ENCODE results near the gene COMMD3. TPM values are rescaled to one million over a fixed set of nuclear protein-coding genes. Genes with fewer than 3 reads are reported as not detected.

The COMMD3 gene
- total and polyA plus RNA-seq, 2 of the 8 experiments (the other 6 are each of a cell fraction or from before 2014, with no cell fraction given): 2.3 to 2.7 TPM

DNA sequence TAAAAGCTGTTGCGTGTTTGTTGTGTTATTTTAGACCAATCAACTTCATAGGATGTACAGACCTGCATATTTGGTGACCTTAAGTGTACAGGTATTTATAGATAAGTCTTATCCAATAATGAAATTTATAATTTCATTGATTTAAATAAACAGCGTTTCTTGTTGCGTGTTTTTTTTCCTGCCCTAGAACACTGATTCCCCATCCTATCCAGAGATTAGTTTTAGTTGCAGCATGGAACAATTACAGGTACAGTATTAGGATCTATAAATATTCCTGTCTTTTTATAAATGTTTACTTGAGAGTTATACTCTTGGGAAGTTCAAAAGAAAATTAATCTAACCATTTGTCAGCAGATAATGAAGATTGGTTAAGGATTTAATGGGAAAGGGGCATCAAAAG, 2.6 kb downstream of the COMMD3 start:
- DNase-seq (ENCODE audit: low read depth in 1 of 2, low spot score in 2 of 2) (no peak), FAIRE-seq (no peak)
- no peak overlapping the region for H4K8ac ChIP-seq (ENCODE audit: extremely low read depth, insufficient read depth, low read length)
- ChIA-PET POLR2A (ENCODE audit: partially characterized antibody) (interaction anchor here (0.6 kb wide), 1 partner anchor 861 kb away, joined by 3 read pairs; no protein-coding TSS in a partner anchor), CTCF (ENCODE audit: partially characterized antibody) (no interaction called here)
- no peak overlapping the region for H4K5ac ChIP-seq (ENCODE audit: insufficient read length, low read depth, low read length)
- 7% methylated on average over 3 of the region's 3 CpGs; no CpG with 5 or more reads in 1 of the 2 experiments for WGBS, 2 experiments (ENCODE audit: extremely low coverage in 1 of 2, insufficient coverage in 1 of 2, insufficient read length in 1 of 2, insufficient replicate concordance in 2 of 2, low coverage in 1 of 2, low lambda C conversion rate in 2 of 2, missing lambda C conversion rate in 1 of 2)
- no peak overlapping the region for H2AK5ac ChIP-seq (ENCODE audit: low read depth, low read length)
- peaks cover 0 to 9% of the 10 kb centered on the region in 2 experiments for H4K20me1 ChIP-seq (replicated peaks in 1 of 2; ENCODE audit: control insufficient read depth in 1 of 2, insufficient read depth in 2 of 2, low read length in 2 of 2)
- H4K91ac ChIP-seq (replicated peaks; ENCODE audit: insufficient read length, low read length): no peak overlapping the region
- no peak overlapping the region for H3K14ac ChIP-seq (ENCODE audit: insufficient read length)
- H2BK20ac ChIP-seq (ENCODE audit: low read length): no peak overlapping the region
- no peak overlapping the region for H3K4ac ChIP-seq (replicated peaks; ENCODE audit: insufficient read length, low read depth, low read length)
- H3K56ac ChIP-seq (replicated peaks; ENCODE audit: insufficient read length, low read depth, low read length): no peak overlapping the region
- no peak overlapping the region for H2BK15ac ChIP-seq (ENCODE audit: low read length)
- H3K18ac ChIP-seq (ENCODE audit: extremely low read depth, low read length): no peak overlapping the region
- H3K27me3 ChIP-seq (replicated peaks in 1 of 4; ENCODE audit: control insufficient read depth in 3 of 4, extremely low read depth in 1 of 4, insufficient read depth in 3 of 4, low read length in 3 of 4): peaks cover 30 to 75% (median 51%) of the 10 kb centered on the region in 4 experiments
- no peak overlapping the region for H2AFZ ChIP-seq (ENCODE audit: low read length)
- peaks cover 9% of the 10 kb centered on the region for H3K23me2 ChIP-seq (ENCODE audit: low read depth, low read length)
- H3K36me3 ChIP-seq (ENCODE audit: control insufficient read depth in 2 of 4, insufficient read depth in 4 of 4, low read length in 3 of 4): no peaks in the 10 kb centered on the region
- H2BK12ac ChIP-seq (ENCODE audit: low read depth, low read length): no peak overlapping the region
- no peaks in the 10 kb centered on the region for H3K79me1 ChIP-seq (ENCODE audit: low read depth, low read length)
- peaks cover 3 to 8% (median 4%) of the 10 kb centered on the region in 4 experiments; a peak in 5 of 7 replicates for H3K4me1 ChIP-seq (replicated peaks in 1 of 4; ENCODE audit: control insufficient read depth in 3 of 4, insufficient read depth in 4 of 4, low read length in 3 of 4)
- H2BK5ac ChIP-seq (ENCODE audit: low read depth, low read length): no peak overlapping the region
- H3K9ac ChIP-seq (replicated peaks in 1 of 4; ENCODE audit: extremely low read depth in 1 of 4, low read depth in 3 of 4, low read length in 3 of 4): no peak overlapping the region
- H3K79me2 ChIP-seq (ENCODE audit: control insufficient read depth in 1 of 2, insufficient read depth in 2 of 2, low read length in 2 of 2): no peaks in the 10 kb centered on the region
- no peak overlapping the region for H3K23ac ChIP-seq (ENCODE audit: insufficient read length)
- H3K4me2 ChIP-seq (ENCODE audit: insufficient read depth in 1 of 2, low read depth in 2 of 2, low read length in 2 of 2): no peak overlapping the region
- no peak overlapping the region for H3K4me3 ChIP-seq (ENCODE audit: extremely low read depth in 1 of 4, insufficient read depth in 2 of 4, low read depth in 3 of 4, low read length in 4 of 4)
- no peaks in the 10 kb centered on the region for H3K9me3 ChIP-seq (ENCODE audit: insufficient read depth in 2 of 2, low read depth in 1 of 2, low read length in 1 of 2)
- H2BK120ac ChIP-seq (replicated peaks; ENCODE audit: low read depth, low read length): no peak overlapping the region
- no peak overlapping the region for H3K27ac ChIP-seq (ENCODE audit: low read depth, low read length)
- no peak for TF ChIP-seq CEBPB (IDR thresholded peaks at IDR 0.05; ENCODE audit: low read depth, low read length)
- TF ChIP-seq TCF12 (IDR thresholded peaks at IDR 0.05; ENCODE audit: low read depth, low read length): no peak
- no peak for TF ChIP-seq JUND (IDR thresholded peaks at IDR 0.05; ENCODE audit: low read length)
- TF ChIP-seq EP300 (IDR thresholded peaks at IDR 0.05; ENCODE audit: borderline replicate concordance in 1 of 2, low read depth in 2 of 2, low read length in 2 of 2): no peak
- no peak for TF ChIP-seq PHF8 (conservative IDR thresholded peaks at IDR 0.05; ENCODE audit: low read depth, low read length)
- no peak for TF ChIP-seq SIN3A (conservative IDR thresholded peaks at IDR 0.05 in 1 of 2, IDR thresholded peaks at IDR 0.05 in 1 of 2; ENCODE audit: low read depth in 1 of 2, low read length in 2 of 2)
- TF ChIP-seq EZH2 (IDR thresholded peaks at IDR 0.05; ENCODE audit: low read depth, low read length, severe bottlenecking): no peak
- no peak for TF ChIP-seq GABPA (IDR thresholded peaks at IDR 0.05; ENCODE audit: borderline replicate concordance, insufficient read depth, low read length)
- TF ChIP-seq SUZ12 (IDR thresholded peaks at IDR 0.05; ENCODE audit: low read length): no peak
- TF ChIP-seq CBX8 (IDR thresholded peaks at IDR 0.05; ENCODE audit: borderline replicate concordance, low read depth, low read length): no peak
- TF ChIP-seq GTF2F1 (IDR thresholded peaks at IDR 0.05; ENCODE audit: borderline replicate concordance, low read depth, low read length): no peak
- no peak for TF ChIP-seq MAFK (IDR thresholded peaks at IDR 0.05; ENCODE audit: low read depth, low read length)
- TF ChIP-seq POLR2AphosphoS5 (IDR thresholded peaks at IDR 0.05; ENCODE audit: low read depth, low read length): no peak
- no peak for TF ChIP-seq EGR1 (IDR thresholded peaks at IDR 0.05; ENCODE audit: borderline replicate concordance, low read depth, low read length)

All from H1 (cell line).